GM23248 (cell line): Measurements from ENCODE around the gene SV2C.

ENCODE experiments used
- EZH2 ChIP-seq: fragments of 200-600 bp; sonication (generic); IDR thresholded peaks from 2 replicates; pipeline ENCODE4 v1.6.1; 2018; ENCODE audit warnings: antibody characterized with exemption, mild to moderate bottlenecking; ENCODE audit not compliant: insufficient read depth, poor library complexity, severe bottlenecking
- EZH2phosphoT487 ChIP-seq: fragments of 200-600 bp; sonication (generic); IDR thresholded peaks from 2 replicates; pipeline ENCODE4 v1.6.1; 2018; ENCODE audit warnings: antibody characterized with exemption, moderate library complexity, mild to moderate bottlenecking, low read depth; ENCODE audit not compliant: insufficient read depth

DNA sequence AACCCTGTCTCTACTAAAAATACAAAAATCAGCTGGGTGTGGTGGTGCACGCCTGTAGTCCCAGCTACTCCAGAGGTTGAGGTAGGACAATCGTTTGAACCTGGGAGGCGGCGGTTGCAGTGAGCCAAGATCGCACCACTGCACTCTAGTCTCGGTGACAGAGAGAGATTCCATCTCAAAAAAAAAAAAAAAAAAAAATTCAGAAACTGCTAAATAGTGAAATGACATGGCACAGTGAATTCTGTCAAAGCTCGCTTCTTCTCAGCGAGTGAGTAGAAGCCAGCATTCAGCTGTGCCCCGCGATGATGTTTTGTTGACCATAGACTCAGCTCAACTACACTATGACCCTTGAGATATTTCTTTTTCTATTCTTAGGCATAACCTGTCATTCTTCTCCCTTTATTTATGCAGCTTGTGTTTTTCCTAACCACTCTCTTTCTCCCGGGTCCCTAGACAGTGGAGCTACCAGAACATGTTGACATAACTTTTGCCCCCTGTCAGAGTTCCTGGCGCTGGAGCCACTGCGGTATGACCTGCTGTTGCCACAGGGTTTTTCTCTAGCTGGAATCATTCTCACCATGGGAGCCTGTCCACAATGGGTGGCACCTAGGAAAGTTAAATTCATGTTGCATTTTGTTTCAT is 306.5 kb downstream of the SV2C start:
- no peak for TF ChIP-seq EZH2phosphoT487
- TF ChIP-seq EZH2: no peak
